Measurements from ENCODE around the gene KRTAP10-9. TPM values are rescaled to one million over a fixed set of nuclear protein-coding genes. Genes with fewer than 3 reads are reported as not detected.
"Not testable (repeated sequence)": the region's sequence is repeated elsewhere in the genome, so short reads cannot be mapped to it uniquely, and the experiment has no call there.

The KRTAP10-9 gene
- total RNA-seq, 2 experiments from 2014 or later: not detected

- H3K4me3 Mint-ChIP-seq: no peak overlapping the region
- CTCF ChIA-PET: no interaction called here
- no peak overlapping the region for H3K27ac Mint-ChIP-seq
- POLR2A ChIA-PET: no interaction called here
- no peak for DNase-seq
- H3K9me3 Mint-ChIP-seq: peaks cover 2% of the 10 kb centered on the region
- H3K4me1 Mint-ChIP-seq (ENCODE audit: low read depth): no peaks in the 10 kb centered on the region
- no peaks in the 10 kb centered on the region for H3K27me3 Mint-ChIP-seq
- intact Hi-C loops (cut with micrococcal nuclease): no loop called here
- H3K36me3 Mint-ChIP-seq: no peaks in the 10 kb centered on the region
Measured at GRCh38 chr21:44599264-44600029, 27.4 kb upstream of the KRTAP10-9 start.

- H3K36me3 Mint-ChIP-seq; intact Hi-C loops (cut with micrococcal nuclease): not testable (repeated sequence)
Measured at GRCh38 chr21:44600118-44600978, 26.5 kb upstream of the KRTAP10-9 start, which contains the start of gene KRTAP10-7. Gene KRTAP10-7, plus strand, starts transcription at chr21:44600597. Its CDS starts 25 bp downstream, at chr21:44600622.

DNA sequence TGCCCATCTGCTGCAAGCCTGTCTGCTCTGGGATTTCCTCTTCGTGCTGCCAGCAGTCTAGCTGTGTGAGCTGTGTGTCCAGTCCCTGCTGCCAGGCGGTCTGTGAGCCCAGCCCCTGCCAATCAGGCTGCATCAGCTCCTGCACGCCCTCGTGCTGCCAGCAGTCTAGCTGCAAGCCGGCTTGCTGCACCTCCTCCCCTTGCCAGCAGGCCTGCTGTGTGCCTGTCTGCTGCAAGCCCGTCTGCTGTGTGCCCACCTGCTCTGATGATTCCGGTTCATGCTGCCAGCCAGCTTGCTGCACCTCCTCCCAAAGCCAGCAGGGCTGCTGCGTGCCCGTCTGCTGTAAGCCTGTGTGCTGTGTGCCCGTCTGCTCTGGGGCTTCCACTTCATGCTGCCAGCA is 25.8 kb upstream of the KRTAP10-9 start:
- H3K27ac Mint-ChIP-seq; DNase-seq; H3K4me3 Mint-ChIP-seq; POLR2A ChIA-PET; H3K4me1 Mint-ChIP-seq (ENCODE audit: low read depth); intact Hi-C loops (cut with micrococcal nuclease); H3K36me3 Mint-ChIP-seq; CTCF ChIA-PET; H3K27me3 Mint-ChIP-seq; H3K9me3 Mint-ChIP-seq: not testable (repeated sequence)

More at GRCh38 chr21:44600118-44600978, 26.5 kb upstream of the KRTAP10-9 start, which contains the start of gene KRTAP10-7:
- H3K27me3 Mint-ChIP-seq; H3K9me3 Mint-ChIP-seq; POLR2A ChIA-PET; H3K4me1 Mint-ChIP-seq (ENCODE audit: low read depth); CTCF ChIA-PET; H3K4me3 Mint-ChIP-seq; H3K27ac Mint-ChIP-seq; DNase-seq: not testable (repeated sequence)

DNA sequence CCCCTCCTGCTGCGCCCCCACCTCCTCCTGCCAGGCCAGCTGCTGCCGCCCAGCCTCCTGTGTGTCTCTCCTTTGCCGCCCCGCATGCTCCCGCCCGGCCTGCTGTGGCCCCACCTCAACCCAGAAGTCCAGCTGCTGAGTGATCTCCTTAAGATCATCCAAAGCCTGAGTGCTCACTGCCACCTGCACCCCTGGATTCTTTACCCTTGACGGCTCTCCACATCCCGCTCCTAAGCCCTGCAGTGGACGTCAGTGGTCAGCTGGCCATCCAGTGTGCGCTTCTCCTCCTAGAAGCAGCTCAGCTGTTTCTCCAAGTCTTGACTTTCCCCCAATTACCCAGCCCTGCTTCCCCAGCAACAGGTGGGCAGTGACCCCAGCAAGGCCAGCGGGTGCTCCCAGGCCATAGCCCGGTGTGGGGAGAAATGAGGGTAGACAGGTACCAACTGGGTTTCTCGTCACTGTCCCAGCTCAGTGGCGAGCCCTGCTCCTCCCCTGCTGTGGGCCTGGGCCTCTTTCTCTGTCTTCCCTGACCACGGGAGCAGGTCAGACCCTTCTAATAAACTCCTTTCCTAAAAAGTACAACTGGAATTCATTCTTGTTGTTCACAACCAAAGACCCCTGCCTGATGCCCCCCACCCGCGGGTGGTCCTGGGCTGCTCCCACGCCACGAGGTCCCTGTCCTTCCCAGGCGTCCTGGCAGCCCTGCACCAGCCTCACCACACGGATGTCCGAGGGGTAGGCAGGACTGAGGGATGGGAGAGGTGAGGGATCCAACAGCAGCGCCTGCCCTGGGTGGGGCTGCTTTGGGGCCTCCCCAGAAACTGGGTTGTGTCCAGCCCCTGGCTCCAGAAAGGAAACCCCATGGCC is 25.1 kb upstream of the KRTAP10-9 start:
- DNase-seq: no peak
- H3K36me3 Mint-ChIP-seq: no peaks in the 10 kb centered on the region
- H3K9me3 Mint-ChIP-seq: peaks cover 4% of the 10 kb centered on the region
- H3K27ac Mint-ChIP-seq: no peak overlapping the region
- no peaks in the 10 kb centered on the region for H3K27me3 Mint-ChIP-seq
- intact Hi-C loops (cut with micrococcal nuclease): no loop called here
- no peaks in the 10 kb centered on the region for H3K4me1 Mint-ChIP-seq (ENCODE audit: low read depth)
- POLR2A ChIA-PET: no interaction called here
- no peak overlapping the region for H3K4me3 Mint-ChIP-seq
- CTCF ChIA-PET: no interaction called here

- POLR2A ChIA-PET: no interaction called here
- DNase-seq: no peak
- Mint-ChIP-seq H3K9me3 (peaks cover 4% of the 10 kb centered on the region), H3K36me3 (no peaks in the 10 kb centered on the region), H3K4me3 (no peak overlapping the region), H3K27me3 (no peaks in the 10 kb centered on the region), H3K27ac (no peak overlapping the region), H3K4me1 (ENCODE audit: low read depth) (no peaks in the 10 kb centered on the region)
- CTCF ChIA-PET: no interaction called here
- intact Hi-C loops (cut with micrococcal nuclease): no loop called here
Measured at GRCh38 chr21:44602463-44602850, 24.4 kb upstream of the KRTAP10-9 start.

GRCh38 chr21:44603109-44603875 is 23.6 kb upstream of the KRTAP10-9 start:
- ChIA-PET CTCF (no interaction called here), POLR2A (no interaction called here)
- intact Hi-C loops (cut with micrococcal nuclease): no loop called here
- Mint-ChIP-seq H3K27me3 (no peaks in the 10 kb centered on the region), H3K36me3 (no peaks in the 10 kb centered on the region), H3K27ac (no peak overlapping the region), H3K9me3 (peaks cover 4% of the 10 kb centered on the region), H3K4me1 (ENCODE audit: low read depth) (no peaks in the 10 kb centered on the region), H3K4me3 (no peak overlapping the region)
- DNase-seq: no peak

- DNase-seq: no peak
- peaks cover 3% of the 10 kb centered on the region for H3K9me3 Mint-ChIP-seq
- no peaks in the 10 kb centered on the region for H3K27me3 Mint-ChIP-seq
- H3K4me3 Mint-ChIP-seq: no peak overlapping the region
- POLR2A ChIA-PET: no interaction called here
- no peak overlapping the region for H3K27ac Mint-ChIP-seq
- intact Hi-C loops (cut with micrococcal nuclease): no loop called here
- CTCF ChIA-PET: no interaction called here
- no peaks in the 10 kb centered on the region for H3K4me1 Mint-ChIP-seq (ENCODE audit: low read depth)
- H3K36me3 Mint-ChIP-seq: no peaks in the 10 kb centered on the region
Measured at GRCh38 chr21:44603911-44604310, 23.0 kb upstream of the KRTAP10-9 start.

DNA sequence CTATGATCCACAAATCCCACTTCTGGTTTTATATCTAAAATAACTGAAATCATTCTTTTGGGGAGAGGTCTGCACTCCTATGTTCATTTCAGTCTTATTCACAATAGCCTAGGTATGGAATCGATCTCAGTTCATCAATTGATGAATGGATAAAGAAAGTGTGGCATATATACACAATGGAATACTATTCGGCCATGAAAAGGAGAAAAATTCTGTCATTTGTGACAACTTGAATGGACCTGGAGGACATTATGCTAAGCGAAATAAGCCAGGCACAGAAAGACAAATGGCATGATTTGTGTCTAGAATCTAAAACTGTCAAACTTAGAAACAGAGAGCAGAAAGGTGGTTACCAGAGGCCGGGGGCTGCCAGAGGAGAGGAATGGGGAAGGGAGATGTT is 20.4 kb upstream of the KRTAP10-9 start:
- H3K27me3 Mint-ChIP-seq: no peaks in the 10 kb centered on the region
- peaks cover 27% of the 10 kb centered on the region for H3K9me3 Mint-ChIP-seq
- H3K27ac Mint-ChIP-seq: no peak overlapping the region
- H3K4me3 Mint-ChIP-seq: no peak overlapping the region
- DNase-seq: no peak
- ChIA-PET CTCF (no interaction called here), POLR2A (no interaction called here)
- peaks cover 4% of the 10 kb centered on the region for H3K36me3 Mint-ChIP-seq
- intact Hi-C loops (cut with micrococcal nuclease): no loop called here
- no peaks in the 10 kb centered on the region for H3K4me1 Mint-ChIP-seq (ENCODE audit: low read depth)

DNA sequence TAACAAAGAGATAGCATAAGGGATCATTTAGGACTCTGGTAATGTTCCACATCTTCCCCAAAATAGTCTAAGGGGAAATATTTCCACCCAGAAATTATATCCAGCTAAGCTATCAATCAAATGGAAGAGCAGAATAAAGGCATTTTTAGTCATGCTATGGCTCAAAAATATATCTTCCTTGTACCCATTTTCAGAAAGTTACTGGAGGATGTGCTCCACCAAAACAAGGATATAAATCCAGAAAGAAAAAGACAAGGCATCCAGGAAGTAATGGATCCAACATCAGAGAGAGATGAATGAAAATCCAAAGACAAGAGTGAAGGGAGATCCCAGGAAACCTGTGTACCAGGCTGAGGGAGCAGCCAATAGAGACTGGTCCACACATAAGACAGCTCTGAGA is 17.7 kb upstream of the KRTAP10-9 start:
- H3K4me1 Mint-ChIP-seq (ENCODE audit: low read depth): no peaks in the 10 kb centered on the region
- no peak overlapping the region for H3K4me3 Mint-ChIP-seq
- no peak overlapping the region for H3K27ac Mint-ChIP-seq
- DNase-seq: no peak
- H3K27me3 Mint-ChIP-seq: no peaks in the 10 kb centered on the region
- intact Hi-C loops (cut with micrococcal nuclease): no loop called here
- ChIA-PET CTCF (no interaction called here), POLR2A (no interaction called here)
- peaks cover 4% of the 10 kb centered on the region for H3K36me3 Mint-ChIP-seq
- H3K9me3 Mint-ChIP-seq: peaks cover 29% of the 10 kb centered on the region

- intact Hi-C loops (cut with micrococcal nuclease); H3K4me3 Mint-ChIP-seq; DNase-seq; H3K36me3 Mint-ChIP-seq; CTCF ChIA-PET; H3K27me3 Mint-ChIP-seq; H3K4me1 Mint-ChIP-seq (ENCODE audit: low read depth); H3K27ac Mint-ChIP-seq; POLR2A ChIA-PET: not testable (repeated sequence)
- peaks cover 29% of the 10 kb centered on the region for H3K9me3 Mint-ChIP-seq
Measured at GRCh38 chr21:44610157-44610843, 16.6 kb upstream of the KRTAP10-9 start.

GRCh38 chr21:44611551-44611950 is 15.3 kb upstream of the KRTAP10-9 start:
- Mint-ChIP-seq H3K27me3 (no peaks in the 10 kb centered on the region), H3K27ac (no peak overlapping the region), H3K4me1 (ENCODE audit: low read depth) (peaks cover 5% of the 10 kb centered on the region), H3K36me3 (peaks cover 4% of the 10 kb centered on the region), H3K9me3 (peaks cover 29% of the 10 kb centered on the region), H3K4me3 (no peak overlapping the region)
- CTCF ChIA-PET: no interaction called here
- no peak for DNase-seq
- POLR2A ChIA-PET: no interaction called here
- intact Hi-C loops (cut with micrococcal nuclease): no loop called here

Data from activated CD4-positive, alpha-beta memory T cell treated with anti-CD3 and anti-CD28 coated beads for 36 hours (primary cell).